Activated CD8-positive, alpha-beta memory T cell treated with anti-CD3 and anti-CD28 coated beads, Interleukin-2, amount 50 U/mL, for 1 hour (primary cell): ENCODE results near the gene PIWIL4.
"Not testable (repeated sequence)": the region's sequence is repeated elsewhere in the genome, so short reads cannot be mapped to it uniquely, and the experiment has no call there.

Experiments used
- DNase-seq: peaks from one replicate; pipeline ENCODE4 v3.0.0-alpha.2; 2020; ENCODE audit errors: extremely low read depth

PIWIL4 gene

DNA sequence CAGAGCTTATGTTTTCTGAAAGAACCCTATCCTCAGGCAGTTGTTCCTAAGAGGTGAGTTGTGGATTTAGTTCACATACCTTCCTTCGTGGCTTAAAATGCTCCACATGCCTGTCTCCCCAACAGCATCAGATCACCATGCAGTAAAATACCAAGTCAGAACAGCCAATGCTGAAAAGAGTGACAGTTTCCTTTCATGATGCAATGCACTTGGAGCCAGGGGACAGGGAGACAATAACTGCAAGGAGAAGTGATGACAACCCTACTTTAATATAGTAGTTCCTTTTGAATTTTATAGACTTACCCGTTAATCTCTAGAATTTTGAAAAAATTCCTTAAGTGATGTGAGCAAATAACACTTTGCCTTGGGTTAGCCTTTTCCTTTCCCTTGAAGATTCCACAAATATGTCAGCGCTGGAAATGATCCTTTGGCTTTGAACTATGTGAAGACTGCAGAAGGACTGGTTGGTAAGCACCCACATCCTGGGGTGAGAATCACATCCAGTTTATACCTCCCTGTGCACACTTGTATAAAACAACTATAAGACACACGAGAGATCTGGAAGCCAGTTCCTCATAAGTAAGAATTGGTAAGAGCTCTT lies 71.2 kb downstream of the PIWIL4 start:
- no peak for DNase-seq

- no peak for DNase-seq
These were observed 71.8 kb downstream of the PIWIL4 start for GRCh38 chr11:94638902-94639373.

GRCh38 chr11:94639901-94640721 lies 72.9 kb downstream of the PIWIL4 start:
- no peak for DNase-seq

- no peak for DNase-seq
These were observed 74.1 kb downstream of the PIWIL4 start for GRCh38 chr11:94641167-94641761.

DNA sequence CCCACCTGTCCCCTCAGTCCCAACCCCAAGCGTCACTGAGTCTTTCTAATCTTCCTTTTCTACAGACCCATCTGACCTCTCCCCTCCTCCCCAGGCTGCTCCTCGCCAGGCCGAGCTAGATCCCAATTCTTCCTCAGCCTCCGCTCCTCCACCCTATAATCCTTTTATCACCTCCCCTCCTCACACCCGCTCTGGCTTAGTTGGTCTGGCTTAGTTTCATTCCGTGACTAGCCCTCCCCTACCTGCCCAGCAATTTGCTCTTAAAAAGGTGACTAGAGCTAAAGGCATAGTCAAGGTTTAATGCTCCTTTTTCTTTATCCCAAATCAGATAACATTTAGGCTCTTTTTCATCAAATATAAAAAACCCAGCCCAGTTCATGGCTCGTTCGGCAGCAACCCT lies 76.0 kb downstream of the PIWIL4 start:
- not testable (repeated sequence) for DNase-seq

DNA sequence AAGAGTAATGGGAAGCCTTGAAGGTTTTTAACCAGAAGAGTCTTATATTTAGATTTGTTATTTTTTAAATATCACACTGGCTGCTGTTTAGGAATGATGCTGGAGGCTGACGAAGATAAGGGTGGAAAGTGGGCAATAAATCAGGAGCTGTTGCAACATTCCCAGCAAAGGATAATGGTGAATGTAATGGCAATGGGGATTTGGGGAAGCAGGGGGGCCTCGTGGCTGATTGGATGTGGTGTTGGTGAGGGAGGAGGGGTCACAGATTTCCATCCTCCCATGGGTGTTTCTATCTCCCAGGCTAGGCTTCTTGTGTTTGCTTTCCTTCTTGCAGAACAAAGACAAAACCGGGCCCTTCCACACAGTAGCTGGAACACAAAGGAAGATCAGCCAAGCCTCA lies 80.8 kb downstream of the PIWIL4 start:
- DNase-seq = no peak

- no peak for DNase-seq
These were observed 81.6 kb downstream of the PIWIL4 start for GRCh38 chr11:94648789-94649188.

GRCh38 chr11:94649254-94649653 lies 82.1 kb downstream of the PIWIL4 start:
- DNase-seq = no peak

- no peak for DNase-seq
These were observed 82.9 kb downstream of the PIWIL4 start for GRCh38 chr11:94649964-94650623.

- no peak for DNase-seq
These were observed 83.6 kb downstream of the PIWIL4 start for GRCh38 chr11:94650756-94651155.

- no peak for DNase-seq
These were observed 85.6 kb downstream of the PIWIL4 start for GRCh38 chr11:94652735-94653284.

DNA sequence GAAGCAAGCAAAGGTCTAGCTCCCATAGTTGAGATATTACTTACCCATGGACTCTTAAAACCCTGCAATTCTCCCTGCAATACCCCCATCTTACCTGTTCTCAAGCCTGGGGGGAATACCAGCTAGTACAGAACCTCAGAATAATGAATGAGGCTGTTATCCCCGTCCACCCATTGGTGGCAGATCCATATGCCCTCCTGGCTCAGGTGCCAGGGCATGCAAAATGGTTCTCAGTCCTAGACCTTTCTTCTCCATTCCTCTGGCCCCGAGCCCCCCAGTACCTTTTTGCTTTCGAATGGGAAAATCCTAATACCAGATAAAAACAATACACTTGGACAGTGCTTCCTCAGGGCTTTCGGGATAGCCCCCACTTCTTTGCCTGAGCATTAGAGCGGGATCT lies 86.4 kb downstream of the PIWIL4 start:
- no peak for DNase-seq

- no peak for DNase-seq
These were observed 87.0 kb downstream of the PIWIL4 start for GRCh38 chr11:94654201-94654600.

GRCh38 chr11:94655291-94655690 lies 88.1 kb downstream of the PIWIL4 start:
- DNase-seq = no peak

GRCh38 chr11:94655956-94656355 lies 88.8 kb downstream of the PIWIL4 start:
- no peak for DNase-seq

DNA sequence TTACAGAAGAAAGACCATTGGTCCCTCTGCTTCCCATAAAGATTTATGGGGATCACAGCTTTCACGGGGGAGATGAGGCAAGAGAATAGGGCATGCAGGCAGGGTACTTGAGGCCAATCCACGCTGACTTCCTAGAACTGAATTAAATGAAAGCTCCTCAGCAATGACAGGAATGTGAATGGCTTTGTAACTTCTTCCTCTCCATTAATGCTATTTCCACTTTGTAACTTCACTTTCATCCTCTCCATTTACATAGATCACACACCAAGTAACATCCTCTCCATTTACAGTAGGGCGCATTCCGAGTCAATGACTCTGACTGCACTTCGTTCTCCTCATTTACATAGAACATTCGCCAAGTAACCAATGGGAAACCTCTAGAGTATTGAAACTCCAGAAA lies 89.8 kb downstream of the PIWIL4 start:
- DNase-seq = no peak

GRCh38 chr11:94657629-94658028 lies 90.5 kb downstream of the PIWIL4 start:
- DNase-seq = no peak

GRCh38 chr11:94658386-94658785 lies 91.2 kb downstream of the PIWIL4 start:
- DNase-seq = no peak

DNA sequence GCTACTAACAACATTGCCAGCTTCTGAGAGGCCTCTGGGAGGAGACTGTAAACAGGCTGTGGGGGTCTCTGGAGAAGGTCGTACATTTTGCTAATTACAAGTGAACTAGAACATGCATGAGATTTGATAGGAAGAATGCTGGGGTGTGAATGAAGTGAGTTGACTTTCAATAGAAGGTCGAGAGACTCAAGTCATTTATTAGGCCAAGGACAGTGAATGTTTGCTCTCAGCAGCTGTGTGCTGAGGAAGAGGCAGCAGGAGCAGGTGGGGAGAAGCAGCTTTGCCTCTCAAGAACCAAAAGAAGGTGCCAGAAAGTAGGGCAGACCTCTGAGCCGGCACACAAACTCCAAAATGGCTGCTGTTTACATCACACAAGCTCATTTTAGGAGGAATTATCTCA lies 91.7 kb downstream of the PIWIL4 start:
- DNase-seq = no peak

- DNase-seq = no peak
These were observed 94.3 kb downstream of the PIWIL4 start for GRCh38 chr11:94661444-94661843.

GRCh38 chr11:94662065-94662779 lies 95.1 kb downstream of the PIWIL4 start:
- DNase-seq = no peak
